Measurements from ENCODE around the gene RNF19B.
"Not testable (repeated sequence)": the region's sequence is repeated elsewhere in the genome, so short reads cannot be mapped to it uniquely, and the experiment has no call there.

Gene RNF19B

GRCh38 chr1:32964461-32965250, at the start of gene RNF19B:
Gene RNF19B, minus strand, starts transcription at chr1:32964809. Its CDS starts 124 bp downstream, at chr1:32964685.
- DNase-seq = peak; percentile 95

- DNase-seq = no peak
These were observed 49.2 kb upstream of the RNF19B start for GRCh38 chr1:33013791-33014190.

- DNase-seq = no peak
These were observed 47.6 kb upstream of the RNF19B start for GRCh38 chr1:33012165-33012564.

GRCh38 chr1:33010932-33011731, 46.5 kb upstream of the RNF19B start:
- peak; percentile 72 for DNase-seq

- no peak for DNase-seq
These were observed 45.0 kb upstream of the RNF19B start for GRCh38 chr1:33009561-33009960.

GRCh38 chr1:33008051-33008914, 43.7 kb upstream of the RNF19B start:
- DNase-seq = no peak

- DNase-seq = no peak
These were observed 42.8 kb upstream of the RNF19B start for GRCh38 chr1:33007190-33008050.

GRCh38 chr1:33005838-33006421, 41.3 kb upstream of the RNF19B start:
- no peak for DNase-seq

- DNase-seq = no peak
These were observed 40.7 kb upstream of the RNF19B start for GRCh38 chr1:33005117-33005837.

GRCh38 chr1:33004613-33005012, 40.0 kb upstream of the RNF19B start:
- no peak for DNase-seq

- DNase-seq = no peak
These were observed 39.0 kb upstream of the RNF19B start for GRCh38 chr1:33003657-33004056.

GRCh38 chr1:33002006-33002405, 37.4 kb upstream of the RNF19B start:
- no peak for DNase-seq

- no peak for DNase-seq
These were observed 36.7 kb upstream of the RNF19B start for GRCh38 chr1:33001282-33001681.

GRCh38 chr1:33000427-33001026, 35.9 kb upstream of the RNF19B start:
- DNase-seq = no peak

- DNase-seq = no peak
These were observed 34.4 kb upstream of the RNF19B start for GRCh38 chr1:32998997-32999396.

GRCh38 chr1:32998064-32998463, 33.5 kb upstream of the RNF19B start:
- no peak for DNase-seq

GRCh38 chr1:32997381-32997891, 32.8 kb upstream of the RNF19B start:
- DNase-seq = no peak

- DNase-seq = not testable (repeated sequence)
These were observed 28.7 kb upstream of the RNF19B start for GRCh38 chr1:32993324-32993636.

GRCh38 chr1:32992489-32993323, 28.1 kb upstream of the RNF19B start:
- peak; percentile 74 for DNase-seq

Measured in right forelimb (tissue), 1 donor.